Testis (tissue), 5 donors: ENCODE results near the gene MADCAM1. TPM values are rescaled to one million over a fixed set of nuclear protein-coding genes. Genes with fewer than 3 reads are reported as not detected.
"Not testable (repeated sequence)": the region's sequence is repeated elsewhere in the genome, so short reads cannot be mapped to it uniquely, and the experiment has no call there.

Experiments used
- DNase-seq: peaks from one replicate; pipeline ENCODE4 v3.0.0-alpha.2; 2019
- H3K27ac ChIP-seq, 2 donors: fragments of 200-600 bp; sonication (generic); one replicate each; pipeline ENCODE4 v1.5.1; 2019
- H3K27me3 ChIP-seq: fragments of 200-600 bp; sonication (generic); one replicate; pipeline ENCODE4 v1.5.1; 2019
- H3K36me3 ChIP-seq: fragments of 200-600 bp; sonication (generic); one replicate; pipeline ENCODE4 v1.5.1; 2017; ENCODE audit warnings: low read depth; ENCODE audit errors: missing control alignments
- H3K4me1 ChIP-seq: fragments of 200-600 bp; sonication (generic); one replicate; pipeline ENCODE4 v1.5.1; 2019
- H3K4me3 ChIP-seq, 2 donors: fragments of 200-600 bp; sonication (generic); one replicate each; pipeline ENCODE4 v1.5.1; 2017 to 2019
- H3K9me3 ChIP-seq: fragments of 200-600 bp; sonication (generic); one replicate; pipeline ENCODE4 v1.5.1; 2017
- POLR2A ChIP-seq: fragments of 450-650 bp; IDR thresholded peaks from one replicate; pipeline ENCODE4 v1.6.1; 2017; ENCODE audit warnings: antibody characterized with exemption, mild to moderate bottlenecking, moderate library complexity
- WGBS, 2 donors: methylation state at CpG; one replicate each; pipeline ENCODE4 v1.1.5; 2018; 5-methylcytosine and 5-hydroxymethylcytosine counted together
- intact Hi-C: fragments of 100-400 bp; cut with DNase I; formaldehyde crosslinking; loops from one replicate; pipeline ENCODE4 v1.15.1; 2023; ENCODE audit warnings: low total_unique reads
- long read RNA-seq, 2 donors: transcript quantifications; one replicate each; lab custom pipeline, GENCODE V29; 2026
- polyA plus RNA-seq: library from polyadenylated mRNA; stranded (reverse); fragments of 350-450 nt; fragmentation: Illumina TruSeq; extraction: RNeasy Lipid Tissue Mini Kit (QIAGEN cat#74804); gene quantifications from one replicate; pipeline ENCODE4 v1.2.3, GENCODE V29; 2014; ENCODE audit warnings: low read depth, low replicate concordance; ENCODE audit not compliant: insufficient read depth
- total RNA-seq, 2 donors: library from RNA; depleted of rRNA; stranded (reverse); fragments of >200 nt; gene quantifications; one replicate each; pipeline ENCODE4 v1.2.3, GENCODE V29; 2016
- TF ChIP-seq, protein P1 (sequence below), 3 experiments: fragments of 450-650 bp in 2 of 3; fragments of 200-600 bp in 1 of 3; sonication (generic) in 1 of 3; IDR thresholded peaks; one replicate each; pipeline ENCODE4 v1.5.1; 2016 to 2019; ENCODE audit warnings: antibody characterized with exemption in 3 of 3, mild to moderate bottlenecking in 2 of 3, moderate library complexity in 1 of 3

Gene MADCAM1
- total RNA-seq (1 to 10 TPM; 2.2 to 2.3 TPM), polyA plus RNA-seq (1.6 TPM)
- long read RNA-seq, donor 1, partial matches to known transcripts, result 0 of 3 reads
- long read RNA-seq, donor 1, other reads (novel, unspliced or antisense), result 0 of 3 reads
- long read RNA-seq, donor 2, partial matches to known transcripts, result 0 of 3 reads
- long read RNA-seq, donor 2, other reads (novel, unspliced or antisense), result 0 of 3 reads

DNA sequence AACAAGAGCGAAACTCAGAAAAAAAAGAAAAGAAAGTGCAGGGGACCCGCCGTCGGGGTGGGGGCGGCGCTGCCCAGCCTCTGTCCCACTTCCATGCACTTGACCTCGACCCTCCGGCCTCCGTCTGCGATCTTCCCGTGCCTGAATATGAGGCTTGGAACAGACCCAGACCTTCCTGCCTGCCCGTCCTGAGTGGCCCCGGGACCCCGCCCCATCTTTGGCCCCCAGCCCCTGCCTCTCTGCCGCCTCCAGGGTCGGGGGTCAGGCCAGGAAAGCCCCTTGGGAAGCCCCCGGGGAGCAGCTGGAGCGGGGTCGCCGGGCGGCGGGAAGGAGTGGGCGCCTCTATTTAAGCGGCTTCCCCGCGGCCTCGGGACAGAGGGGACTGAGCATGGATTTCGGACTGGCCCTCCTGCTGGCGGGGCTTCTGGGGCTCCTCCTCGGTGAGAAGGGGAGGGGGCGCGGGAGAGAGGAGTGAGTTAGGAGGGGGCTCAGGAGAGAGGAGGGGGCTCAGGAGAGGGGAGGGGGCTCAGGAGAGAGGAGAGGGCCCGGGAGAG lies at the start of gene MADCAM1:
MADCAM1 (plus strand) TSS at position 375 of the 554 bp plus-strand sequence; CDS start at position 389, 14 bp downstream.
- no peaks in the 10 kb centered on the region for H3K9me3 ChIP-seq
- TF ChIP-seq, protein P1, sequence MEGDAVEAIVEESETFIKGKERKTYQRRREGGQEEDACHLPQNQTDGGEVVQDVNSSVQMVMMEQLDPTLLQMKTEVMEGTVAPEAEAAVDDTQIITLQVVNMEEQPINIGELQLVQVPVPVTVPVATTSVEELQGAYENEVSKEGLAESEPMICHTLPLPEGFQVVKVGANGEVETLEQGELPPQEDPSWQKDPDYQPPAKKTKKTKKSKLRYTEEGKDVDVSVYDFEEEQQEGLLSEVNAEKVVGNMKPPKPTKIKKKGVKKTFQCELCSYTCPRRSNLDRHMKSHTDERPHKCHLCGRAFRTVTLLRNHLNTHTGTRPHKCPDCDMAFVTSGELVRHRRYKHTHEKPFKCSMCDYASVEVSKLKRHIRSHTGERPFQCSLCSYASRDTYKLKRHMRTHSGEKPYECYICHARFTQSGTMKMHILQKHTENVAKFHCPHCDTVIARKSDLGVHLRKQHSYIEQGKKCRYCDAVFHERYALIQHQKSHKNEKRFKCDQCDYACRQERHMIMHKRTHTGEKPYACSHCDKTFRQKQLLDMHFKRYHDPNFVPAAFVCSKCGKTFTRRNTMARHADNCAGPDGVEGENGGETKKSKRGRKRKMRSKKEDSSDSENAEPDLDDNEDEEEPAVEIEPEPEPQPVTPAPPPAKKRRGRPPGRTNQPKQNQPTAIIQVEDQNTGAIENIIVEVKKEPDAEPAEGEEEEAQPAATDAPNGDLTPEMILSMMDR (IDR thresholded peaks at IDR 0.05), result no peak
- no peak for TF ChIP-seq POLR2A
- H3K4me1 ChIP-seq, result peaks cover 12% of the 10 kb centered on the region
- intact Hi-C loops, result no loop called here
- H3K27ac ChIP-seq, result no peak within 1 kb of the TSS
- H3K27me3 ChIP-seq, result no peaks in the 10 kb centered on the region
- no peak within 1 kb of the TSS for H3K4me3 ChIP-seq
- H3K36me3 ChIP-seq, result no peaks in the 10 kb centered on the region
- WGBS, 2 donors, result 2 to 5% methylated on average over 25 to 30 of the region's 33 CpGs
- DNase-seq, result no peak

DNA sequence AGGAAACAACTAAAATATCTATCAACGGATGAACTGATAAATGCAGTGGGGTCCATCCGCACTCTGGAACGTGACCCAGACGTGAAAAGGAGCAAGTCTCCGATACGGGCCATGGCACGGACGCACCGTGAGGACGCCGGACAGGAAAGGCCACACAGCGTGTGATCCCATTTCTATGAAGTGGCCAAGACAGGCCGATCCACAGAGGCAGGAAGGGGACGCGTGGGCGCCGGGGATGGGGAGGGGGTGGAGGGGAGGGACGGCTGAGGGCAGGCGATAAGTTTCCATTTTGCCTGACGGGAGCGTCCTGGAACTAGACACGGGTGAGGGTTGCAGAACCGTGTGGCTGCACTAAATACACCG lies 49.2 kb upstream of the MADCAM1 start:
- H3K27me3 ChIP-seq, result no peaks in the 10 kb centered on the region
- no peak for DNase-seq
- WGBS, 2 donors, result 86 to 89% methylated on average over 24 of the region's 24 CpGs
- intact Hi-C loops, result no loop called here
- no peaks in the 10 kb centered on the region for H3K9me3 ChIP-seq
- H3K36me3 ChIP-seq, result no peaks in the 10 kb centered on the region
- TF ChIP-seq, protein P1 (IDR thresholded peaks at IDR 0.05), result no peak
- TF ChIP-seq POLR2A, result no peak
- H3K4me1 ChIP-seq, result peaks cover 4% of the 10 kb centered on the region
- H3K4me3 ChIP-seq, result no peak overlapping the region
- H3K27ac ChIP-seq, result no peak overlapping the region

DNA sequence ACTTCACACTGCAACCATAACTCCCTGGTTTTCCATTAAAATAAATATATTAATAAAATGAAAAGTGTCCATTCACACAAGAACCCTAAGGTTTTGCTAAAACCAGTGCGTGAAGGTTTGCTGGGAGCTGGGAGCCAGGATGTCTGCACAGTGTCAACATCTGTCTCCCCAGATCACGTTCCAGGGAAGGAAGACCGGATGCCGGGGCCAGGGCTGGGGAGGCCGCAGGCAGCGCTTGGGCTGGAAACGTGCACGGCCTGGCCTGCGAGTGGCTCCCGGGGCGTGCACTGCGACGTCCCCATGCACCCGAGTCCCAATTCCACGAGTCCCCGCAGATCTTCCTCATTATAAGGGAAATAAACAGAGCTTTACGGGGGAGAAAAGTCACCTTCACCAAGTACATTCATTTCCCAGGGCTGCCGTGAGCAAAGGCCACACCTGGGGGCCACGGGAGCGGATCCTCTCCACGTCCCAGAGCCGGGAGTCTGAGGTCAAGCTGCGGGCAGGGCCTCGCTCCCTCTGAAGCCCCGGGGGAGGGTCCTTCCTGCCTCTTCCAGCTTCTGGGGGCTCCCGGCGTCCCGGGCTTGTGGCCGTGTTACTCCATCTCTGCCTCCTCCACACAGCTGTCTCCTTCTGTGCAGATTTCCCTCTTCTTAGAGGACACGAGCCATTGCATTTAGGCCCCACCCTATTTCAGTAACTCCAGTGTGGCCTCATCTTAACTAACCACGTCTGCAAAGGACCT lies 48.3 kb upstream of the MADCAM1 start:
- Histone ChIP-seq H3K4me1 (peaks cover 4% of the 10 kb centered on the region), H3K4me3 (no peak overlapping the region), H3K27ac (no peak overlapping the region), H3K9me3 (no peaks in the 10 kb centered on the region), H3K27me3 (no peaks in the 10 kb centered on the region), H3K36me3 (no peaks in the 10 kb centered on the region)
- no peak for DNase-seq
- WGBS, 2 donors, result 41 to 53% methylated on average over 31 of the region's 31 CpGs
- intact Hi-C loops, result no loop called here
- TF ChIP-seq, protein P1 (IDR thresholded peaks at IDR 0.05), result no peak
- TF ChIP-seq POLR2A, result no peak

DNA sequence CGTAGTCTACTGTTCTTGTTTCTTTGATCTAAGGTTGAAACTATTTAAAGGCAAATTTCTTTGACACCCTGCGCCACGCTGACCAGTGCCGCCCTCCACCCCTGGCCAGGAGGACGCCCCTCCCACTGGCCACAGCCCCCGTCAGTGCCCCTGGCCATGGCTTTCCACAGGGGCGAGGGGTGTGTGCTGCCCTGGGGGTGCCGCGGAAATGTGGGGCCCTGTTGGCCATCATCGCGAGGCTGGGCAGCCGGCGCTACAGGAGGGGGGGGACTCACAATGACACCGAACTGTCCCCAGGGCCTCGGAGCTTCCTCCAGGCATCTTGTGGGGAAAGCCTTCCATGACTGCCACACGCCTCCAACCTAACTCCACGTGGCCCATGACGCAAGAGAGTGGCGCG lies 46.4 kb upstream of the MADCAM1 start:
- H3K4me3 ChIP-seq, result no peak overlapping the region

DNA sequence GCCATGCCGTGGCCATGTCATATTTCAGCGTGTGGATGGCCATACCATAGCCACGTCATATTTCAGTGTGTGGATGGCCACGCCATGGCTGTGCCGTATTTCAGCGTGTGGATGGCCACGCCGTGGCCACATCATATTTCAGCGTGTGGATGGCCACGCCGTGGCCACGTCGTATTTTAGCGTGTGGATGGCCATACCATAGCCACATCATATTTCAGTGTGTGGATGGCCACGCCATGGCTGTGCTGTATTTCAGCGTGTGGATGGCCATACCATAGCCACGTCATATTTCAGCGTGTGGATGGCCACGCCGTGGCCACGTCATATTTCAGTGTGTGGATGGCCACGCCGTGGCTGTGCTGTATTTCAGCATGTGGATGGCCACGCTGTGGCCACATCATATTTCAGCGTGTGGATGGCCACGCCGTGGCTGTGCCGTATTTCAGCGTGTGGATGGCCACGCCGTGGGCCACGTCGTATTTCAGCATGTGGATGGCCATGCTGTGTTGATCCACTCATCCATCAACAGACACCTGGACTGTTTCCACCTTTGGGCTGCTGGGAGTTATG lies 45.3 kb upstream of the MADCAM1 start:
- H3K4me1 ChIP-seq, H3K4me3 ChIP-seq, H3K36me3 ChIP-seq, intact Hi-C loops, H3K9me3 ChIP-seq, H3K27ac ChIP-seq, DNase-seq, H3K27me3 ChIP-seq: not testable (repeated sequence)
- WGBS, 2 donors, result 96 to 98% methylated on average over 21 to 33 of the region's 33 CpGs

More for the DNA sequence above, 46.4 kb upstream of the MADCAM1 start:
- WGBS, 2 donors, result 93 to 94% methylated on average over 20 of the region's 20 CpGs
- no peaks in the 10 kb centered on the region for H3K36me3 ChIP-seq
- no peak for DNase-seq
- intact Hi-C loops, result no loop called here
- H3K27ac ChIP-seq, result no peak overlapping the region
- no peaks in the 10 kb centered on the region for H3K27me3 ChIP-seq
- no peaks in the 10 kb centered on the region for H3K9me3 ChIP-seq
- TF ChIP-seq POLR2A, result no peak
- TF ChIP-seq, protein P1 (IDR thresholded peaks at IDR 0.05), result no peak
- peaks cover 4% of the 10 kb centered on the region for H3K4me1 ChIP-seq
